Forelimb muscle (tissue), 1 donor: ENCODE results near the gene CYP4X1. TPM values are rescaled to one million over a fixed set of nuclear protein-coding genes. Genes with fewer than 3 reads are reported as not detected.
"Not testable (repeated sequence)": the region's sequence is repeated elsewhere in the genome, so short reads cannot be mapped to it uniquely, and the experiment has no call there.

ENCODE experiments used
- DNase-seq: peaks from one replicate; pipeline ENCODE4 v3.0.0-alpha.2; 2013; ENCODE audit warnings: low read depth
- polyA plus RNA-seq: library from polyadenylated mRNA; unstranded; fragments of 120-200 nt; gene quantifications from one replicate; pipeline ENCODE4 v1.2.1, GENCODE V29; 2013; ENCODE audit not compliant: insufficient read length

CYP4X1 gene, protein sequence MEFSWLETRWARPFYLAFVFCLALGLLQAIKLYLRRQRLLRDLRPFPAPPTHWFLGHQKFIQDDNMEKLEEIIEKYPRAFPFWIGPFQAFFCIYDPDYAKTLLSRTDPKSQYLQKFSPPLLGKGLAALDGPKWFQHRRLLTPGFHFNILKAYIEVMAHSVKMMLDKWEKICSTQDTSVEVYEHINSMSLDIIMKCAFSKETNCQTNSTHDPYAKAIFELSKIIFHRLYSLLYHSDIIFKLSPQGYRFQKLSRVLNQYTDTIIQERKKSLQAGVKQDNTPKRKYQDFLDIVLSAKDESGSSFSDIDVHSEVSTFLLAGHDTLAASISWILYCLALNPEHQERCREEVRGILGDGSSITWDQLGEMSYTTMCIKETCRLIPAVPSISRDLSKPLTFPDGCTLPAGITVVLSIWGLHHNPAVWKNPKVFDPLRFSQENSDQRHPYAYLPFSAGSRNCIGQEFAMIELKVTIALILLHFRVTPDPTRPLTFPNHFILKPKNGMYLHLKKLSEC
- polyA plus RNA-seq, result 3.7 TPM

DNA sequence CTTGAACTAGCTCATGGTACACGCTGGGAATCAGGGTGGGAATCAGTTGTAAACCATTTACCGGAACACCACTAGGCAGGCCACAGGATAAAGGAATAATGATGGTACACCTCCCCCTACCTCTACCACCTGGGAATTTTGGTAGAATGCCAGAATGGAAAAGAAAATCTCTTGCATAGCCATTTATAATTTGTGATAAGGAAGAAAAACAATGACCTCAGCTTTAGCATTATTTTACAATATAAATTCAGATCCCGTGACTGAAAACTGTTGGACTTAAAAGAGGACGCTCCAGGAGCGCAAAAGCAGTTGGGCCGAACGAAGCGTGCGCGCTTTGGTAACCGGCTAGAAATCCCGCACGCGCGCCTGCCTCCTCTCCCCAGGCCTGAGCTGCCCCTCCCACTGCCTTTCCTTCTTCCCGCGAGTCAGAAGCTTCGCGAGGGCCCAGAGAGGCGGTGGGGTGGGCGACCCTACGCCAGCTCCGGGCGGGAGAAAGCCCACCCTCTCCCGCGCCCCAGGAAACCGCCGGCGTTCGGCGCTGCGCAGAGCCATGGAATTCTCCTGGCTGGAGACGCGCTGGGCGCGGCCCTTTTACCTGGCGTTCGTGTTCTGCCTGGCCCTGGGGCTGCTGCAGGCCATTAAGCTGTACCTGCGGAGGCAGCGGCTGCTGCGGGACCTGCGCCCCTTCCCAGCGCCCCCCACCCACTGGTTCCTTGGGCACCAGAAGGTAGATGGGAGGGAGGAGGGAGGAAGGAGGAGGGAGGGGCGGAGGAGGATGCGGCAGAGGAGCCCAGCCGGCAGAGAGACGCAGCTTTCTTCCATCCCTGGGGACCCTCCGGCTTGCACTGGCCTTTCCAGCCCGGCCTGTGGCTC lies at the start of gene CYP4X1:
Gene CYP4X1 (plus strand): TSS at position 402 of the 873 bp plus-strand sequence. CDS start 149 bp downstream, at position 551.
- no peak for DNase-seq

DNA sequence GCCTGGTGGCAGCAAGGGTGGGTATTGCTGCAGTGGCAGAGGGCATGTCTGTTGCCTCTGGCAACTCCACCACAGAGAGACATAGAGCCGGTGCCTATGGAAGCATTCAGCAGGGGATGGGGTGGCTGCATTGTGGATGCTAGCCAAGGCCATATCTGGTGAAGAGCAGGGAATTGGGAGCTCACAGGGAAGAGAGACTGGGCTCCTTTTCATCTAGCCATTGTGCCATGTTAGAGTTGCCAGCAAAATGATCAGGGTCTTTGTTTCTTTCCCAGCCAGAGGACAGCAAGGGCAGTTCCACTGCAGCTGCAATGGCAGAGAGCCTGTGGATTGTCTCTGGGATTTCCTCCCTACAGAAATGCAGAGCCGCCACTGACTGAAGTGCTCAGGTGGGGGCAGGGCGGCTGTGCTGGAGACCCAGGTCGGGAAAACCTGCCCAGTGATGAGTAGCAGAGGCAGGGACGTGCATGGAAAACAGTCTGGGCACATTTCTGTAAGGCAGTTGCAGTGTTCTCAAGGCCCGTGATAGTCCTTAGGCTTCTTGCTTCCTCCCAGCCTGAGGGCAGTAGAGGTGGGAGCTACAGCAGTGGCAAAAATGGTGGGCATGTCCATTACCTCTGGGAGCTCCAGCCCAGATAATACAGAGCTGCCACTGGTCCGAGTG lies 40.2 kb upstream of the CYP4X1 start:
- DNase-seq, result no peak

DNA sequence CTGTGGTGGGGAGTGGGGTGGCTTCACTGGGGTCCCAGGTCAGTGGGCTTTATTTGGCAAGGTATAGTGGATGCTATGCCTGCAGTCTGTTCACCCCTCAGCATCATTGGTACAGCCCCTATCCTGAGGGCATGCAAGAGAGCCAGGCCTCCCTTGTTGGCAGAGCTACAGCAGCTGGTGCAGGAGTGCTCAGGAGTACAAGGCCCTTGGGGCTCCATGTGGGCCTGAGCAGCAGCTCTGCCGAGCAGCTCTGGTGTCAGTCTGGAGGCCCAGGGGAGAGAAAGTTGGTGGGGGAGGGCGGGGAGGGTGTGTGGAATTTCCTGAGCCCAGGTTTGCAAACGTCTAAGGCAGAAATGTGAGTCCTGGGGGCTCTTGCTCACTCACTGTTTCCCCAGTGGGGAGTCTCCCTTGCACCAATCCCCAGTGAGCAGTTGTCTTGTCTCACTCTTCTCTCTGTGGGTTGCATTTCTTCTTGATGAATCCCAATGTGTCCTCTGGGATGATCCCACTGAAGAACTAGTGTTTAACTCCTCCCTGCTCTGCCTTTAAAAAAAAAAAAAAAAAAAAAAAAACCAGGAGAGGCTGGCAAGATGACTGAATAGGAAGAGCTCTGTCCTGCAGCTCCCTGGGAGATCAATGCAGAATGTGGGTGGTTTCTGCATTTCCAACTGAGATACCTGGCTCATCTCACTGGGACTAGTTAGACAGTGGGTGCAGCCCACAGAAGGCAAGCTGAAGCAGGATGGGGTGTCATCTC lies 39.5 kb upstream of the CYP4X1 start:
- DNase-seq, result no peak

DNA sequence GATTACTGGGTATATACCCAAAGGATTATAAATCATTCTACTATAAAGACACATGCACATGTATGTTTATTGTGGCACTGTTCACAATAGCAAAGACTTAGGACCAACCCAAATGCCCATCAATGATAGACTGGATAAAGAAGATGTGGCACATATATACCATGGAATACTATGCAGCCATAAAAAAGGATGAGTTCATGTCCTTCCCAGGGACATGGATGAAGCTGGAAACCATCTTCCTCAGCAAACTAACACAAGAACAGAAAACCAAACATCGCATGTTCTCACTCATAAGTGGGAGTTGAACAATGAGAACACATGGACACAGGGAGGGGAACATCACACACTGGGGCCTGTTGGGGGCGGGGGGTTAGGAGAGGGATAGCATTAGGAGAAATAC lies 32.9 kb upstream of the CYP4X1 start:
- DNase-seq, result not testable (repeated sequence)

DNA sequence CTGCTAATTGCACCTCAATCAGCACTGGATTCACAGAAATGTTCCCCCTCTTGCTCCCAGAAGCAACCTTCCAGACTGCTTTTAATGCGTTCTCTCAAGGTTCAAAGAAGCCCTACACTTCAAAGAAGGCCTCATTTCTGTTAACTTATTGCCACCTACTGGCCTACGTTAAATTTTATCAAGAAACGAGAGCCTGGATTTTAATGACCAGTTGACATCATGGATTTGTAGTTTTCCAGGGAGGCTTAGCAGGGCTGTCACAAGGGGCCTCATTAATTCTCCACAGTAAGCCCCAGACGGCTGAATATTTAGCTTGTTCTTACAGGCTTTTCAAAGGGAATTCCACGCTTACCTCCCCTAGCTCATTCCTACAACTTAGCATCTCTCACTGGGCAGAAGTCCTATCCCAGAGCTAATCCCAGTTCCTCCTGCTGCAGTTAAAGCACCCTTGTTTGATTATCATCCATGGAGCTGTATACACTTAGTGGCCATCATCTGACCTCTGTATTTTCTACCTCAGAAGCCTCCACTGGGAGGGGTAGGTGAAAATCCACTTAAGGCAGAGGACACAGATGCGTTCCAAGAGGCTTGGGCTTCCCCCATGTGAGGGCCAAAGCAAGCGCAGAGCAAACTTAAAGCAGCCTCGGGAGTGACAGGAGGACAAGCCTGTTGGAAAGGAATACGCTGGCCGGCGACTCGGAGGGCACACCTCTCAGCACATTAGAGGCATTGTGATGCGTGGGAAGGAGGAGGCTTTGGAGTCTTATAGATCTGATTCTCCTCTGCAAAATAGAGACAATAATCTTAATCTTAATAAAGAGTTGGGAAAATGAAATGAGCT lies 32.2 kb upstream of the CYP4X1 start:
- no peak for DNase-seq

DNA sequence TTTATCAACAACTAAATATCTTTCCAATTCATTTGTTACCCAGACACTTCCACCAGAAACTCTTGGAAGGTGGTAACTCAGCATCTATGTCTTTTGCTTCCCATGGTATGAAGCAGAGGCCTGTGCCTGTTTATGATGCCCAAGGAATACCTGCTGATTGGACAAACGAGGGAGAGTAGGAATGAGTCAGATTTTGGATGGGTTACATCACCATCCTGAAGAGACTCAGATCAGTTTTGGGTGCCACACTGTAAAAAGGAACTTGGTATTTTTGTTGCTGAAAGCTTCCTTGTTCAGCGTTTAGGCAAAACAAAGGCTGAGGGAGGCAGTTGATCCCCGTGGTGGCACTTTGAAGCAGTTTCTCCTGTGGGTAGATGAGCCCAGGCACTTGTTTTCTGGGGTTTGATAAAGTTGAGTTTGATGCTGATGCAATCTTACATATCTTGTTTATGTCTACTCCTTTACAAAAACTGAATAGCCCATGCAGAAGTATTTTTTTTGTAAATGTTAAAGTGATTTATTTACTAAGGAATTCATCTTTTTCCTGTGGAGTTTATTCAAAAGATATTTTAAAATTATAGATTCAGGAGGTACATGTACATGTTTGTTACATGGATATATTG lies 26.7 kb upstream of the CYP4X1 start:
- DNase-seq, result no peak

DNA sequence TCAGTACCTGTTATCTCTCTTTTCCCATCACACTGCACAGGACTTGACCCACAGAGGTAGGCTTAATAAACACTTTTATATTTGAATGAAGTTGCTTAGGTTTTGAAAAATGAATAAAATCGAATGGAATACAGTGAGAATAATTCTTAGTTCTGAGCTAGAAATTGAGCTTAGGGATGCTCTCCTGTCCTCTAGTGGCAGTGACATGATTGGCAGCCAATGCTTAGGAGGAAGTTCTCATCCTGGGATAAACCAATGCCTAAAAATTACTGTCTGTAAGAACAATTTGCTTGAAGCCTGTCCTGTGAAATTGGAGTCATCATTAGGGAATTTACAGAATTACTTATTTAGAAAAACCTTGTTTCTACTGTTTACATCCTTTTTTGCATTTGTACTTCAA lies 21.3 kb upstream of the CYP4X1 start:
- DNase-seq, result no peak

DNA sequence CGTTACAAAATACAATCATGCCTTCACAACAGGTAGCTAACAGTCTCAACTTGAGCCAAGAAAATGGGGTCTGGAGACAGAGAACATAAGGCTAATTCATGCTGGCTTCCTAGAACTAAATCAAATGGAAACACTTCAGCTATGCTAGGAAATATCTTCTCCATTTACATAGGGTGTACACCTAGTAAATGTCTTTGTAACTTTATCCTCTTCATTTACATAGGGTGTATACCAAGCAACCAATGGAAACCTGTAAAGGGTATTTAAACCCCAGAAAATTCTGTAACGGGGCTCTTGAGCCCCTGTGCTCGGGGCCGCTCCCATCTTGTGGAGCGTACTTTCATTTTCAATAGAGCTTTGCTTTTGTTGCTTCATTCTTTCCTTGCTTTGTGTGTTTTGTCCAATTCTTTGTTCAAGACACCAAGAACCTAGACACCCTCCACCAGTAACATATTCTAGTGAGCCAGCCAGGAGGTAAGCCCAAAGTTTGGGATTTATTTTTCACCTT lies 19.5 kb upstream of the CYP4X1 start:
- no peak for DNase-seq

DNA sequence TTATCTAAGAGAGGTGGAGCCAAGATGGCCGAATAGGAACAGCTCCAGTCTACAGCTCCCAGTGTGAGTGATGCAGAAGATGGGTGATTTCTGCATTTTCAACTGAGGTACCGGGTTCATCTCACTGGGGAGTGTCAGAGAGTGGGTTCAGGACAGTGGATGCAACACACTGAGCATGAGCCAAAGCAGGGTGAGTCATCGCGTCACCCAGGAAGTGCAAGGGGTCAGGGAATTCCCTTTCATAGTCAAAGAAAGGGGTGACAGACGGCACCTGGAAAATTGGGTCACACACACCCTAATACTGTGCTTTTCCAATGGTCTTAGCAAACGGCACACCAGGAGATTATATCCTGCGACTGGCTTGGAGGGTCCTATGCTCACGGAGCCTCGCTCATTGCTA lies 17.0 kb upstream of the CYP4X1 start:
- DNase-seq, result not testable (repeated sequence)

DNA sequence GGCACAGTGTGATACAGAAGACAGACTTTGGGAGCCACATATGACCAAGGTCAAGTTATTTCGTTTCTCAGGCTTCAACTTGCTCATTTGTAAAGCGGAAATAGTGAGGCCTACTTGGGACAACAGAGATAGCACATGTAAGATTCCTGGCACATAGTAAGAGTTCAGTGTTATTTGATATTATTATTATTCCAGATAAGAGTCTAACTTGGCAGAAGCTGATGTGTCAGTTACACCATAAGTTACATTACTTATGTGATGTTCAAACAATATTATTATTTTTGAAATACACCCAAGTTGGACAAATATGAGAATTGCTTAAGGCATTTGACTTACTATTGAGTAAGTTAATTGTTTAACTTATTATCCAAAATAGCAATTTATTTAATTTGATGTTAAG lies 10.2 kb upstream of the CYP4X1 start:
- DNase-seq, result no peak

DNA sequence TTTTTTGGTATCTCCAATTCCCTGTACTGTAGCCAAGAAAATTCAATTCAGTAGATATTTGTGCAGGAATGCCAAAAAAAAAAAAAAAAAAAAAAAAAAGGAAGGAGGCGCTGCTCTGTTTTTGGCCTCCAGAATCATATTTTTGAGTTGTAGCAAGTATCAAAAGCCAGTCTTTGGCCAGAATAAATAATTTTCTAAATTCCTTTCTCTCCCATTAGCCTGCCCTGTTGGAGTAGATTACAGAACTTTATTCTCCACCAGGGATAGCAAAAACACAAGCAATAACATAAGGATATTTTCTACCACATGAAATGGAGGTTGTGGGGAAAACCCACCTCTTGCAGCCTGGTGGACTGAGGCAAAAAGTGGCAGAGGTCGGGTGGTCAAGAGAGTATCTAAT lies 2.4 kb upstream of the CYP4X1 start:
- no peak for DNase-seq

DNA sequence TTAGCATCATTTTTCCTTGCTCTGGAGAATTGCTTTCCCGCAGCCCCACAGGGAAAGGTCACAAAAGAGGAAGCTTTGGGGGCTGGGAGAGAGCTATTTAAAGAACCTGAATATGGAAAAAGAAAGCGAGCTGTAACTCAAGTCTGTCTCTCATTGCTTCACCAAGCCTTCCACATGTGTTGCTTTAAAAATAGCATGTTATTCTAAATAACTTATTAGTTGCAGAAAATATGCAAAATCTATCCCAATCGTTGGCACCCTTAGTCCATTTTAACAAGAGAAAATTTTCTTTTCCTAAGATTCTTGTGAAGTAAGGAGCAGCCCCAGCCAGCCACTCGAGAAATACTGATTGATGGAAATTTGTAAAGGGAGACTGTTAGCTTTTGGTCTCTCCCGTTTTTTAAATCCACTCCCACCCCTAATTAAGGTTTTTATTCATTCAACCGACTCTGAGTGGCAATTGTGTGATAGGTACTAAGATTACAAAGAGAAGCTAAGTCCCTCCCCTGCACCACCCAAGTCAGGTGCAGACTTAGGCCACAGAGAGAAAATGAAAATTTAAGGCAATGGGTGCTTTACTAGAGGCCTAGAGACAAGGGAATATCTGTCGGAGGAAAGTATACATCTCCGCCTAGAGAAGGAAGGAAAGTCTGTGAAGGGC lies 802 bp downstream of the CYP4X1 start:
- no peak for DNase-seq

DNA sequence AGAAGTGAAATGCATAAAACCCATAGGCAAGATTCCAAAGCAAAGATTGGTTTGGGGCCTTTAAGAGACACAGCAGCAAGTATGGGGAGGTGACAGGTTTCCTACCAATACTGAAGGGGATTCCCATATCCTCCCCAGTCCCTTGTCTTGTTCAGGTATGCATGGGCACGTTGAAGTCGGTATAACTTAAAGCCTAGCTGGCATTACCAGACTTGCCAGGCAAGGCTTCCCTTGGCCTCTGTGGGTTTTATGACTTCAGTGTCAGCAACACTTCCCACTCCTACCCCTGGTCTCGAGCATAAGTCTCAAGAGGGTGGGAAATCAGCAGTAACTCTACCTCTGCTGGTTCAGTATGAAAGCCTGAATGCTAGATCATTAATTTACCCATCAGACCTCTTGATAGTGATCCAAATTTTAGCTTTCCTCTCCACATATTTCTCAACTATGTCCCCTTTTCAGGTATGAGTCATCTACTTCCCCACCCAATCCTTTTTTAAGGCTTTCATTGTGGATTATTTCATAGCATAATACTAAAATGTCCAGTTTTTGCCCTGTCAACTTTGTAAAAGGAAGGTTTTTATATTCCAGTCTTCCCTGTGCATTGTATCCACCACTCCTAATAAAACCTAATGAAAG lies 6.8 kb downstream of the CYP4X1 start:
- DNase-seq, result no peak

DNA sequence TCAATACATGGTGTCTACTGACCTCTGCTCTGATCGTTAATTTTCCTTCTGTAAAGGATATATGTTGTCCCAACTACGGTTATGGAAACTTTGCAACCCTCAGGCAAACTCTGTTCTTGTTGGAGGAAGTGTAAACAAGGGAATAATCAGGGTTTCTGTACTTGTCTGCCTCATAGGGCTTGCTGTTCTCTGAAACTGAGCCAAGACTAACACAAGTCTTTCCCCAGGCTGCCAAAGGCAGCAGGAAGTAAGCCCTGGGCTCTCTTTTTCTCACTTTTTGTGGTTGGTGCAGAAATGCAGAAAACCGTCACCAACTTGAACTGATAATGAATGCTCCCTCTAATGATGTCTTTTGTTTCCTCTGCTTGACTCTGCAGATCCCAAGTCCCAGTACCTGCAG lies 7.6 kb downstream of the CYP4X1 start:
- no peak for DNase-seq

DNA sequence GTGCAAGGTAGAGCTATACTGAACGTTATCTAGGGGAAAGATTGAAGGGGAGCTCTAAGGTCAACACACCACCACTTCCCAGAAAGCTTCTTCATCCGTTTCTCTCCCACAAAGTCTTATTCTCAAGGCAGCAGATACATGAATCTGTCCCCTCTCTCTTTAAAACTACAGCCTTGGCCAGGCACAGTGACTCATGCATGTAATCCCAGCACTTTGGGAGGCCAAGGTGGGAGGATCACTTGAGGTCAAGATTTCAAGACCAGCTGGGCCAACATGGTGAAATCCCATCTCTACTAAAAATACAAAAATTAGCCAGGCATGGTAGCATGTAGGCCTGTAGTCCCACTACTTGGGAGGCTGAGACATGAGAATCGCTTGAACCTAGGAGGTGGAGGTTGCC lies 8.1 kb downstream of the CYP4X1 start:
- DNase-seq, result no peak

DNA sequence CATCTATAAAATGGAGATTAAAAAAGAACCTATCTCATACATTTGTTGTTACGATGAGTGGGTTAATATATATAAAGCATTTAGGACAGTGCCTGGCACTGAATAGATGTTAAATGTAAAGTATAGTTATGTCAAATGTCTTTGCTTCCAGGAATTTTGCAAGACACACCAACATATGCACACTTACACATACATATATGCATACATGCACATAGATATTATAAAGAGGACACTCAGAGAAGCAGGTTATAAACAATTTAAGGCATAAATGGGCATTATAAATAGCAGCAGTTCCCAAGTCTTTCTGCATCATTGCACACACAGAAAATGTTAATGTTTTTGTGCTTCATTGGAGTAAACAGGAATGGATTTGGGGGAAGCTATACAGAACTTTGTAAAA lies 13.3 kb downstream of the CYP4X1 start:
- DNase-seq, result no peak

DNA sequence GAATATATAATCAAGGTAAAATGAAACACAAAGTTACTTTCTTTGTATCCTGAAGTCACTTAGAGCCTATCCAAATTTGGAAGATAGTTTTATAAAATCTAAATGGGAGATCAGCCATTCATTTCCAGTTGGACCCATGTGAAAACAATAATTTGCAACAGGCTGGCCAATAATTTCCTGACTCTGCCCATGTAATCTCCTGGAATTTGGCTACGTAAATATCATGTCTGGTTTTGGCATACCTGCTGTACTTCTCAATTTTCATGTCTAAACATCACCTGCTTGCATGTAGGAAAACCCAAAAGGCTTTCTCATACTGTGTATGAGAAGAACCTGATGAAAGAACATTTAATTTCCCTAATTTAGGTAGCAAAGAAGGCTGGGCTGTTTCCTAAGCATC lies 35.9 kb downstream of the CYP4X1 start:
- DNase-seq, result no peak

DNA sequence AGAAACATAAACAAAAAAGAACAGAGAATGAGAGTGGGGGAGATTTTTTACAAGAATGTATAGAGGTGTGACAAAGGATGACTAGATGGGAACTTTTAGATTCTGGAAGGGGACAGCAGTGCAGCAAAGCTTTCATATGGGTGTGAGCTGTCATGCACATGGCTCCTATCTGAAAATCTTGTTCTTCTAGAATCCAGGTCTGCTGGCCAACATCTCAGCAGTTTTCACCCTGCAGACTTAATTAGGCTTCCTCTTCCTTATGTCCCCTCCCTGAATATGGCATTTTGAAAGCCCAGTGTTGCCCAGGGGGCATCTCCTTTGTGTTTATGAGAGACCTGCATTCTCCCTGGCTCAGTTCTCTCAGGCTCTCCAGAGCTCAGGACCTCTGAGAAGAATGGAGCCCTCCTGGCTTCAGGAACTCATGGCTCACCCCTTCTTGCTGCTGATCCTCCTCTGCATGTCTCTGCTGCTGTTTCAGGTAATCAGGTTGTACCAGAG lies 43.7 kb downstream of the CYP4X1 start, which contains the start of gene CYP4Z1:
Gene CYP4Z1 (plus strand): TSS at position 135 of the 498 bp plus-strand sequence. CDS start 260 bp downstream, at position 395.
- DNase-seq, result no peak
